IMR-90 (cell line): ENCODE measurements around the gene ADGRL3. TPM values are rescaled to one million over a fixed set of nuclear protein-coding genes. Genes with fewer than 3 reads are reported as not detected.

Experiments
- ATAC-seq: fragments of 200-7000 bp; cut with Tn5 transposase; 2 replicates; pipeline ENCODE4 v1.9.1; 2020; ENCODE audit warnings: low read depth, mild to moderate bottlenecking, moderate library complexity
- BruUV-seq: library from RNA; stranded (reverse); fragments of 400-500 nt; replicated peaks from 2 replicates; lab custom pipeline; 2021; lab: Mats Ljungman, UMichigan
- CTCF ChIA-PET: fragments of 300-600 bp; formaldehyde crosslinking; extraction: SDS; loops from one replicate; lab custom pipeline; 2021; ENCODE audit warnings: antibody characterized with exemption; lab: Yijun Ruan, JAX
- POLR2A ChIA-PET: fragments of 300-600 bp; sonication (Branson Sonifier 250); formaldehyde crosslinking; loops from one replicate; lab custom pipeline; 2022; ENCODE audit warnings: antibody characterized with exemption; ENCODE audit not compliant: unreplicated experiment; lab: Charles Lee
- DNase-seq: peaks from one replicate; pipeline ENCODE4 v3.0.0; 2013
- H2AFZ ChIP-seq: replicated peaks from 2 replicates; pipeline ENCODE3; 2013; ENCODE audit warnings: low read length, mild to moderate bottlenecking; ENCODE audit not compliant: poor library complexity
- H2AK5ac ChIP-seq: 2 replicates; pipeline ENCODE4 v1.6.1; 2013; ENCODE audit warnings: low read depth, low read length, inconsistent platforms
- H2AK9ac ChIP-seq: replicated peaks from 2 replicates; pipeline ENCODE3; 2013; ENCODE audit warnings: mild to moderate bottlenecking, low read depth, low read length, moderate library complexity; ENCODE audit not compliant: poor library complexity
- H2BK120ac ChIP-seq: 2 replicates; pipeline ENCODE4 v1.6.1; 2013; ENCODE audit warnings: low read depth, low read length, inconsistent platforms
- H2BK15ac ChIP-seq: 3 replicates; pipeline ENCODE4 v1.6.1; 2013; ENCODE audit warnings: low read depth, low read length, inconsistent platforms
- H2BK20ac ChIP-seq: 2 replicates; pipeline ENCODE4 v1.6.1; 2013; ENCODE audit warnings: low read depth, mild to moderate bottlenecking, inconsistent platforms, low read length, moderate library complexity
- H2BK5ac ChIP-seq: 2 replicates; pipeline ENCODE4 v1.6.1; 2013; ENCODE audit warnings: mild to moderate bottlenecking, low read depth, low read length, inconsistent platforms; ENCODE audit not compliant: poor library complexity, severe bottlenecking
- H3K14ac ChIP-seq: replicated peaks from 2 replicates; pipeline ENCODE4 v1.6.1; 2013; ENCODE audit warnings: low read depth, low read length, inconsistent platforms
- H3K18ac ChIP-seq: 2 replicates; pipeline ENCODE4 v1.6.1; 2013; ENCODE audit warnings: low read depth, low read length, control low read depth
- H3K23ac ChIP-seq: 2 replicates; pipeline ENCODE4 v1.6.1; 2013; ENCODE audit warnings: low read depth, low read length, inconsistent platforms
- H3K27ac ChIP-seq: 2 replicates; pipeline ENCODE4 v1.5.1; 2013; ENCODE audit warnings: mild to moderate bottlenecking, control low read depth, low read length; ENCODE audit not compliant: insufficient read depth
- H3K27me3 ChIP-seq: 2 replicates; pipeline ENCODE4 v1.6.1; 2013; ENCODE audit warnings: low read length; ENCODE audit not compliant: control insufficient read depth, insufficient read depth
- H3K36me3 ChIP-seq: 2 replicates; pipeline ENCODE4 v1.6.1; 2013; ENCODE audit warnings: low read length, mixed read lengths; ENCODE audit not compliant: control insufficient read depth, insufficient read depth
- H3K4ac ChIP-seq: 2 replicates; pipeline ENCODE4 v1.6.1; 2013; ENCODE audit warnings: low read depth, low read length, inconsistent platforms
- H3K4me1 ChIP-seq: 2 replicates; pipeline ENCODE4 v1.6.1; 2013; ENCODE audit warnings: low read length, mixed read lengths; ENCODE audit not compliant: control insufficient read depth, insufficient read depth
- H3K4me2 ChIP-seq: 2 replicates; pipeline ENCODE4 v1.6.1; 2013; ENCODE audit warnings: low read depth, mild to moderate bottlenecking, control low read depth, low read length, moderate library complexity
- H3K4me3 ChIP-seq: 2 replicates; pipeline ENCODE4 v1.5.1; 2013; ENCODE audit warnings: low read depth, mild to moderate bottlenecking, control low read depth, low read length, moderate library complexity; ENCODE audit not compliant: insufficient read depth
- H3K56ac ChIP-seq: 2 replicates; pipeline ENCODE4 v1.6.1; 2013; ENCODE audit warnings: low read length, inconsistent platforms; ENCODE audit not compliant: insufficient read depth; ENCODE audit errors: extremely low read depth
- H3K79me1 ChIP-seq, 2 experiments: 2 replicates each; pipeline ENCODE4 v1.6.1; 2013; ENCODE audit warnings: low read length in 2 of 2, inconsistent platforms in 1 of 2, low read depth in 1 of 2
- H3K9ac ChIP-seq: 2 replicates; pipeline ENCODE4 v1.6.1; 2013; ENCODE audit warnings: low read depth, low read length, control low read depth
- H3K9me1 ChIP-seq: 2 replicates; pipeline ENCODE4 v1.6.1; 2013; ENCODE audit warnings: low read length, inconsistent platforms; ENCODE audit not compliant: insufficient read depth
- H3K9me3 ChIP-seq: 2 replicates; pipeline ENCODE4 v1.6.1; 2013; ENCODE audit warnings: low read length; ENCODE audit not compliant: control insufficient read depth, insufficient read depth
- H4K20me1 ChIP-seq: 2 replicates; pipeline ENCODE4 v1.6.1; 2013; ENCODE audit warnings: low read length, inconsistent platforms; ENCODE audit not compliant: insufficient read depth
- H4K5ac ChIP-seq: 2 replicates; pipeline ENCODE4 v1.6.1; 2013; ENCODE audit warnings: mild to moderate bottlenecking, low read depth, low read length, control low read depth
- H4K8ac ChIP-seq, 2 experiments: 2 replicates each; pipeline ENCODE4 v1.6.1; 2013; ENCODE audit warnings: low read depth in 2 of 2, low read length in 2 of 2, control low read depth in 1 of 2, inconsistent platforms in 1 of 2
- H4K91ac ChIP-seq: 2 replicates; pipeline ENCODE4 v1.6.1; 2013; ENCODE audit warnings: low read depth, low read length, inconsistent platforms; ENCODE audit not compliant: insufficient read depth
- BHLHE40 ChIP-seq: fragments of 150-350 bp; IDR thresholded peaks from 2 replicates; pipeline ENCODE4 v1.6.1; 2016; ENCODE audit warnings: mild to moderate bottlenecking, low read depth, low read length
- CEBPB ChIP-seq: IDR thresholded peaks from 2 replicates; pipeline ENCODE4 v1.6.1; 2012; ENCODE audit warnings: low read depth, low read length, improper control_type of control experiment
- CHD1 ChIP-seq: IDR thresholded peaks from 2 replicates; pipeline ENCODE4 v1.6.1; 2012; ENCODE audit warnings: low read depth, low read length, improper control_type of control experiment
- CTCF ChIP-seq: conservative IDR thresholded peaks from 2 replicates; pipeline ENCODE4 v1.5.1; 2012; ENCODE audit warnings: mild to moderate bottlenecking, low read depth, low read length, improper control_type of control experiment
- FOS ChIP-seq: fragments of 150-350 bp; IDR thresholded peaks from 2 replicates; pipeline ENCODE4 v1.6.1; 2016; ENCODE audit warnings: low read depth, low read length
- MAFK ChIP-seq: IDR thresholded peaks from 2 replicates; pipeline ENCODE4 v1.6.1; 2012; ENCODE audit warnings: low read depth, low read length, improper control_type of control experiment
- RCOR1 ChIP-seq: IDR thresholded peaks from 2 replicates; pipeline ENCODE4 v1.6.1; 2012; ENCODE audit warnings: mild to moderate bottlenecking, low read length, improper control_type of control experiment; ENCODE audit not compliant: insufficient replicate concordance
- RFX5 ChIP-seq: IDR thresholded peaks from 2 replicates; pipeline ENCODE4 v1.8.0; 2012; ENCODE audit warnings: low read depth, mild to moderate bottlenecking, low read length, moderate library complexity
- SMC3 ChIP-seq: fragments of 150-350 bp; IDR thresholded peaks from 2 replicates; pipeline ENCODE4 v1.6.1; 2016; ENCODE audit warnings: low read depth, mild to moderate bottlenecking, antibody characterized with exemption, low read length, moderate library complexity
- WGBS, 2 experiments: methylation state at CpG; one replicate each; pipeline versions ENCODE4 v1.1.5 to v1.1.7; 2013; ENCODE audit warnings: missing lambda C conversion rate in 2 of 2; ENCODE audit not compliant: insufficient read length in 1 of 2; ENCODE audit errors: extremely low coverage in 2 of 2; 5-methylcytosine and 5-hydroxymethylcytosine counted together
- dilution Hi-C: fragments of 300-500 bp; cut with HindIII; formaldehyde crosslinking; loops from one replicate; pipeline ENCODE4 v1.14.3; 2018; ENCODE audit warnings: low sequenced_read_pairs; ENCODE audit not compliant: unreplicated experiment
- in situ Hi-C: fragments of 300-500 bp; cut with MboI; formaldehyde crosslinking; loops from 3 replicates; pipeline ENCODE4 v1.14.3; 2019; ENCODE audit warnings: low sequenced_read_pairs, inconsistent platforms, mixed read lengths
- intact Hi-C: fragments of 100-400 bp; cut with micrococcal nuclease; formaldehyde crosslinking; loops from 2 replicates; pipeline ENCODE4 v1.10.0; 2022
- polyA plus RNA-seq, 3 experiments: library from polyadenylated mRNA; depleted of rRNA; stranded (reverse); fragments of >200 nt; gene quantifications; 2 replicates each; pipeline ENCODE4 v1.2.3, GENCODE V29; 2012; ENCODE audit warnings: low replicate concordance in 1 of 3
- total RNA-seq: library from RNA; depleted of rRNA; stranded (reverse); fragments of >200 nt; gene quantifications from 2 replicates; pipeline ENCODE4 v1.2.3, GENCODE V29; 2012

Gene ADGRL3
- total and polyA plus RNA-seq, 2 of the 4 experiments (the other 2 are of a cell fraction): 0.46 to 2.5 TPM

GRCh38 chr4:61741327-61742096 lies 541.4 kb downstream of the ADGRL3 start:
- dilution Hi-C loops (no loop called here), in situ Hi-C loops (no loop called here), intact Hi-C loops (no loop called here)
- Histone ChIP-seq H3K4me3 (no peak overlapping the region), H2BK120ac (no peak overlapping the region), H3K9me3 (no peaks in the 10 kb centered on the region), H3K79me1 (no peaks in the 10 kb centered on the region), H4K8ac (no peak overlapping the region), H3K9me1 (no peaks in the 10 kb centered on the region), H3K36me3 (no peaks in the 10 kb centered on the region), H3K4ac (no peak overlapping the region), H3K23ac (no peak overlapping the region), H3K14ac (no peak overlapping the region), H3K9ac (no peak overlapping the region), H4K5ac (no peak overlapping the region), H3K27ac (no peak overlapping the region), H3K4me2 (no peak overlapping the region), H3K18ac (no peak overlapping the region), H2AK9ac (no peak overlapping the region), H2BK15ac (no peak overlapping the region), H4K91ac (no peak overlapping the region), H2BK20ac (no peak overlapping the region), H3K27me3 (no peaks in the 10 kb centered on the region), H3K4me1 (no peaks in the 10 kb centered on the region), H2AFZ (no peak overlapping the region), H4K20me1 (no peaks in the 10 kb centered on the region), H2AK5ac (no peak overlapping the region), H3K56ac (no peak overlapping the region), H2BK5ac (no peak overlapping the region)
- WGBS, 2 experiments: no CpG with 5 or more reads among the region's 4 CpGs
- CTCF ChIA-PET: interaction anchor here (0.9 kb wide), 1 partner anchor 48 kb away, joined by 3 read pairs; no protein-coding TSS in a partner anchor
- no peak for DNase-seq
- POLR2A ChIA-PET: no interaction called here
- BruUV-seq: no TSS peak
- TF ChIP-seq SMC3 (no peak), CEBPB (no peak), CTCF (no peak), RCOR1 (no peak), RFX5 (no peak), BHLHE40 (no peak), FOS (no peak), CHD1 (no peak), MAFK (no peak)
- ATAC-seq: no peak; the same call in 1 of the 2 replicates
